ENCODE data around the gene RAB9B. TPM values are rescaled to one million over a fixed set of nuclear protein-coding genes. Genes with fewer than 3 reads are reported as not detected.

RAB9B gene
- total RNA-seq, 1 experiment from 2014 or later = 0.74 TPM

Other genes starting within 250 kb of the RAB9B start
- gene TCEAL4, start 246.7 kb downstream of the RAB9B start, total RNA-seq (2014; rRNA removed; shearing (Covaris generic)) = 61.2 and 67.6 TPM in 2 replicates
- 20.4 and 20.9 TPM in 2 replicates for gene TCEAL3, start 224.3 kb downstream of the RAB9B start, total RNA-seq (2014; rRNA removed; shearing (Covaris generic))
- 16.4 and 27.4 TPM in 2 replicates for gene TCEAL1, start 203.3 kb downstream of the RAB9B start, total RNA-seq (2014; rRNA removed; shearing (Covaris generic))
- gene MORF4L2, start 145.6 kb downstream of the RAB9B start, total RNA-seq (2014; rRNA removed; shearing (Covaris generic)) = 950 and 1,107 TPM in 2 replicates
- not detected in 2 replicates for gene TMEM31, start 121.3 kb downstream of the RAB9B start, total RNA-seq (2014; rRNA removed; shearing (Covaris generic))
- 0.02 TPM in 1 of 2 replicates, not detected in the other for gene PLP1, start 55.4 kb downstream of the RAB9B start, total RNA-seq (2014; rRNA removed; shearing (Covaris generic))
- 12.7 and 24.7 TPM in 2 replicates for gene TMSB15B, start 130.4 kb upstream of the RAB9B start, total RNA-seq (2014; rRNA removed; shearing (Covaris generic))
- gene H2BW1, start 181.5 kb upstream of the RAB9B start, total RNA-seq (2014; rRNA removed; shearing (Covaris generic)) = not detected in 2 replicates
- gene H2BW2, start 207.7 kb upstream of the RAB9B start, total RNA-seq (2014; rRNA removed; shearing (Covaris generic)) = not detected in 2 replicates
- gene TMSB15C, start 244.0 kb upstream of the RAB9B start, total RNA-seq (2014; rRNA removed; shearing (Covaris generic)) = 2.2 and 3.5 TPM in 2 replicates

Data from H4 (cell line).